CD1c-positive myeloid dendritic cell (primary cell): ENCODE data around the gene RASA1.
A peak's percentile ranks its signal among the peaks of the same experiment; 100 is the strongest.
"Not testable (repeated sequence)": the region's sequence is repeated elsewhere in the genome, so short reads cannot be mapped to it uniquely, and the experiment has no call there.

Source experiments
- DNase-seq: peaks from one replicate; pipeline ENCODE4 v3.0.0-alpha.2; 2016; ENCODE audit errors: extremely low spot score

Gene RASA1

DNA sequence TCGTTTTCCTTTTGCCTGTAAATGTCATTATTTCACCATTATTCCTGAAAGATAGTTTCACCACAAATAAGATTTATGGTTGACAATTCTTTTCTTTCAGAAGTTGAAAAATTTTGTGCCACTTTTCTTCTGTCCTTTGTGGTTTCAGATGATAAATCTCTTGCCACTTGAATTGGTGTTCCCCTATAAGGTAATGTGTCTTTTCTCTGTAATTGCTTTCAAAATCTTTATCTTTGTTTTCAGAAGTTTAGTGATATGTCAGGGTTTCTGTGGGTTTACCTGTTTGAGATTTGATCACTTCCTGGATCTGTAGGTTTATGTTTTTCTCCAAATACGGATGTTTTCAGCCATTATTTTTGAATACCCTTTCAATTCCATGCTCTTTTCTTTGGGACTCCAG lies 14.6 kb downstream of the RASA1 start:
- no peak for DNase-seq

DNA sequence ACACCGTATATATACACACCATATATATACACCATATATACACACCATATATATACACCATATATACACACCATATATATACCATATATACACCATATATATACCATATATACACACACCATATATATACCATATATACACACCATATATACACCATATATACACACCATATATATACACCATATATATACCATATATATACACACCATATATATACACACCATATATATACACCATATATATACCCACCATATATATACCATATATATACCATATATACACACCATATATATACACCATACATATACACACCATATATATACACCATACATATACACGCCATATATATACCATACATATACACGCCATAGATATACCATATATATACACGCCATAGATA lies 19.6 kb downstream of the RASA1 start:
- not testable (repeated sequence) for DNase-seq

DNA sequence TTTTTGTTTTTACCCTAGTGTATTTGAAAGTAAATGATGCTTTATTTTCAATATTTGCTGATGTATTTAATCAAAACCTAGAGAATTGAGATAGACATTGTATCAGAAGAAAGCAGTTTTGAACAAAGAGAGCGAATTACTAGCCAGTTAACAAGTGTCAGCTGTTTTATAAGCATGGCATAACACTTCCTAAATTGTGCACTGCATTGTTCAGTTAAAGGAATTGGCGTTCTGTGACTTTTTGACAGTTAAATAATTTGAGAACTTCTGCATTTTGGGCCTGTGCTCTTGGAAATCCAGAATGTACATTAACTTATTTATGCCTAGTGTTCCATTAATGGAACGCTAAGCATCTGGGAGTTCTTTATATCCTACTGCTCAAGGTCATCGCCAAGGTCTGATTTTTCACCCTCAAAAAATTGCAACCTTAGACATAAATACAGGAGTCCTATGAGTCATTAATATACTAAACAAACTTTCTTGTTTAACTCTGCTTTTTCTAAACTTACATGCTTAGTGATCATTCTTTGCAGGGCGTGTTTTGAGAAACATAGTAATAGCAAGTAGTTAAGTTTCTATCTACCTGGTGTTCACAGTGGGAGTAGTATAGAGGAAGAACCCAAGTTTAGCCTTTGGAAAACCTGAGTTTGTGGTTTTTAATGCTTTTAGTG lies 31.1 kb downstream of the RASA1 start:
- peak; percentile 72 for DNase-seq

- DNase-seq = no peak
These were observed 32.5 kb downstream of the RASA1 start for GRCh38 chr5:87300176-87300575.

GRCh38 chr5:87300744-87301143 lies 33.1 kb downstream of the RASA1 start:
- DNase-seq = peak; percentile 58

- no peak for DNase-seq
These were observed 34.4 kb downstream of the RASA1 start for GRCh38 chr5:87302061-87302460.

DNA sequence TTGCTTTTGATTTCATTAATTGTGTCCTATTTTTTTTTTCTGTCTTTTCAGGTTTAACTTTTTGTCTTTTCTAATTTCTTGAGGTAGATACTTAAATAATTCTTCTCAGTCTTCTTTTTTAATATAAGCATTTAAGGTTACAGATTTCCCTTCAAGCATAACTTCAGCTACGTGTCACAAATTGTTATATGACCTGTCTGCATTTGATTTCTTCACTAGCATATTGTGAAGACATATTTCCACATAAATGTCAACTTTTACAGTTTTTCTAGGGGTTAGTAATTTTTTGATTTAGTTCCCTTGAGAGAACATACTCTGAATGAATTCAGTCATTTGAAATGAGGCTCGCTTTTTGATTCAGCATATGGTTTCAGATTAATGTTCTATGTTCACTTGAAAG lies 35.6 kb downstream of the RASA1 start:
- DNase-seq = no peak

DNA sequence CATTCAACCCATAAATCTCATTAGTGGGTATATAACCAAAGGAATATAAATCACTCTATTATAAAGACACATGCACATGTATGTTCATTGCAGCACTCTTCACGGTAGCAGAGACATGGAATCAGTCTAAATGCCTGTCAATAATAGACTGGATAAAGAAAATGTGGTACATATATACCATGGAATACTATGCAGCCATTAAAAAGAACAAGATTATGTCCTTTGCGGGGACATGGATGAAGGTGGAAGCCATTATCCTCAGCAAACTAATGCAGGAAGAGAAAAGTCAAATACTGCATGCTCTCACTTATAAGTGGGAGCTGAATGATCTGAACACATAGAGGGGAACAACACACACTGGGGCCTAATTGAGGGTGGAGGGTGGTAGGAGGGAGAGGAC lies 38.4 kb downstream of the RASA1 start:
- DNase-seq = not testable (repeated sequence)

GRCh38 chr5:87307796-87308423 lies 40.2 kb downstream of the RASA1 start:
- DNase-seq = no peak

- DNase-seq = no peak
These were observed 44.0 kb downstream of the RASA1 start for GRCh38 chr5:87311405-87312279.

- no peak for DNase-seq
These were observed 45.5 kb downstream of the RASA1 start for GRCh38 chr5:87313216-87313615.

- DNase-seq = no peak
These were observed 51.8 kb downstream of the RASA1 start for GRCh38 chr5:87319469-87319868.

GRCh38 chr5:87321605-87322004 lies 53.9 kb downstream of the RASA1 start:
- DNase-seq = no peak

GRCh38 chr5:87322381-87322780 lies 54.7 kb downstream of the RASA1 start:
- no peak for DNase-seq

- no peak for DNase-seq
These were observed 60.3 kb downstream of the RASA1 start for GRCh38 chr5:87327998-87328397.

DNA sequence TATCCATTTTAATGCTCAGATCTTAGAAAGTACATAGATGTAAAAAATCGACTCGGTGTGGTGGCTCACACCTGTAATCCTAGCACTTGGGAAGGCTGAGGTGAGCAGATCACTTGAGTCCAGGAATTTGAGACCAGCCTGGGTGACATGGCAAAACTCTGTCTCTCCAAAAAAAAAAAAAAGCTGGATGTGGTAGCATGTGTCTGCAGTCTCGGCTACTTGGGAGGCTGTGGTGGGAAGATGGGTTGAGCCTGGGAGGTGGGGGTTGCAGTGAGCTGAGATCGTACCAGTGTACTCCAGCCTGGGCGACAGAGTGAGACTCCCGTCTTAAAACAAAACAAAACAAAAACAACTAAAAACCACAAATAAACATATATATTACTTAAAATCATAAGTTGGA lies 61.4 kb downstream of the RASA1 start:
- DNase-seq = no peak

DNA sequence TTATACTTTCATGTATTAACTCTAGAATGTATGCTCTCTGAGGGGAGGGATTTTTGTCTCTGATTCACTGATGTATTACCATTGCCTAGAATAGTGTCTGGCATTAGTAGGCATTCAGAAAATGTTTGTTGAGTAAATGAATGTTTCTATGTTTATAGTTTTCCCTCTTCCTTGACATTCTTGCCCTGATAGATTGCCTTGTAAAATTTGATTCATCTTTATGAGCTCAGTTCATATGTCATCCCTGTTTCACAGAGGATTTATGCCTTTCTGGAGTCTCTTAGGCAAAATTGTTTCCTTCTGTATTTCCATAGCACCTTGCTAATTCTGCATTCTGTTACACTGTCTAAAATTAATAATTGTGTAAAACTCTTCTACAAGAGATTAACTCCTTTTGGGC lies 72.3 kb downstream of the RASA1 start:
- DNase-seq = no peak

DNA sequence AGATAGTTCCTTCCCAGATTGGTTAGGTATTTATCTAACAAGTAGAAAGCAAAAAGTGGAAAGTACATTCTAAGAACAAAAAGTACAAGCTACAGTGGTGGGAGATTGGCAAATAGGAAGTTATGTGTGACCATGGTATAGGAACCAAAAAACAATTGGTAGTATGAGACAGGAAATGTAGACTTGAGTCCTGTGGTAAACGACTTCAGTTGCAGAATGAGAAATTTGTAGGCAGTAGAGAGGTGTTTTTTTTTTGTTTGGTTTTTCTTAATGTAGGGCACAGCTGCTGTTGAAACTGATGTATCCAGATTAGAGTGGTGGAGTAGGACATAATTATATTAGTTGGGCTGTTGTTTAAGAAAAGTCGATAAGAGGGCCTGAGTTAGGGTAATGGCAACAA lies 73.0 kb downstream of the RASA1 start:
- no peak for DNase-seq

- no peak for DNase-seq
These were observed 79.6 kb downstream of the RASA1 start for GRCh38 chr5:87347272-87347671.

- DNase-seq = no peak
These were observed 80.2 kb downstream of the RASA1 start for GRCh38 chr5:87347841-87348240.

- no peak for DNase-seq
These were observed 86.8 kb downstream of the RASA1 start for GRCh38 chr5:87354496-87354895.

- DNase-seq = no peak
These were observed 91.4 kb downstream of the RASA1 start for GRCh38 chr5:87359106-87359505.

- DNase-seq = no peak
These were observed 92.4 kb downstream of the RASA1 start for GRCh38 chr5:87360132-87360531.
